ENCODE measurements around the gene CPNE5. TPM values are rescaled to one million over a fixed set of nuclear protein-coding genes. Genes with fewer than 3 reads are reported as not detected.
A peak's percentile ranks its signal among the peaks of the same experiment; 100 is the strongest.

The CPNE5 gene
- polyA plus RNA-seq, 1 of the 3 experiments (the other 2 are of a cell fraction), result 0.30 TPM

DNA sequence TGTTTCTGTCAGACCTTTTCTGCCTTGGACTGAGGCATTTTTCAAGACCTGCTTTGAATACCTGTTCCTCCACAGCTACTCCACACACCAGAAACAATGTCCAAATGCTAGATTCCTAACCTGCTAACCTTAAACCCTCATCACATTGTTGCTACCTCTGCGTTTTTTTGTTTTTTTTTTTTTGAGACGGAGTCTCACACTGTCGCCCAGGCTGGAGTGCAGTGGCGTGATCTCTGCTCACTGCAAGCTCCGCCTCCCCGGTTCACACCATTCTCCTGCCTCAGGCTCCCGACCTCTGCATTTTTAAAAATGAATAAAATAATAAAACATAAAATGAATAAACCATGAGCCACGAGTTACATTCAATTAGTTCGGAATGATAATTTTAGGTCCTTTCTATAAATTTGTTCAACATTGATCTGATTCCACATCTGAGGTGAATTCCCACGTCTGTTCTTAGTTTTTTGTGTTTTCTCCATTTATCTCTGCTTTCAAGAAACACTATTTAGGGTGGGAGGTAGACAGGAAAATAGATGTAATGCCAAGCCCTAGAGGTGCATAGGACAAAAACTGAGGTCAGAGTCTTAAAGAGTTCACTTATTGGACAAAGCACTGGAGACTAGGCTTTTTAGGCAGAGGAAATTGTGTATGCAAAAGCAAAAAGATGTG, 47.8 kb upstream of the CPNE5 start:
- Histone ChIP-seq H3K36me3 (replicated peaks in 1 of 2; ENCODE audit: control insufficient read depth in 1 of 2, insufficient read depth in 2 of 2, low read length in 1 of 2) (no peaks in the 10 kb centered on the region), H3K9ac (peak overlapping the region; percentile 87; the same call in 1 of the 2 replicates), H3K27me3 (ENCODE audit: insufficient read depth) (no peaks in the 10 kb centered on the region), H2AFZ (ENCODE audit: low read depth) (no peak overlapping the region), H3K4me2 (peak overlapping the region; percentile 87), H3K79me2 (ENCODE audit: insufficient read depth) (peaks cover 61% of the 10 kb centered on the region), H3K4me1 (ENCODE audit: control insufficient read depth in 1 of 2, insufficient read depth in 2 of 2, low read depth in 1 of 2, low read length in 1 of 2) (peaks cover 0 to 5% of the 10 kb centered on the region in 2 experiments; a peak in 1 of 4 replicates), H3K9me3 (no peaks in the 10 kb centered on the region), H3F3A (replicated peaks; ENCODE audit: insufficient read depth) (no peaks in the 10 kb centered on the region), H3K4me3 (ENCODE audit: low read depth in 2 of 2, low read length in 1 of 2) (peak overlapping the region; percentile 90 to 96), H3K27ac (ENCODE audit: low read depth in 2 of 2, low read length in 1 of 2) (no peak overlapping the region; a peak in 1 of 4 replicates), H3K9me2 (no peaks in the 10 kb centered on the region), H4K20me1 (ENCODE audit: insufficient read depth) (no peaks in the 10 kb centered on the region; the same call in 1 of the 2 replicates)
- WGBS (ENCODE audit: low lambda C conversion rate), result 34% methylated on average over 10 of the region's 10 CpGs
- no peak for DNase-seq
- TF ChIP-seq MXI1 (IDR thresholded peaks at IDR 0.05; ENCODE audit: low read depth, low read length) (no peak), CHD2 (IDR thresholded peaks at IDR 0.05; ENCODE audit: low read length, partially characterized antibody) (no peak), TAF1 (IDR thresholded peaks at IDR 0.05; ENCODE audit: borderline replicate concordance, low read depth, low read length) (no peak), POLR2AphosphoS5 (IDR thresholded peaks at IDR 0.05; ENCODE audit: low read depth, low read length) (no peak), EZH2phosphoT487 (IDR thresholded peaks at IDR 0.05; ENCODE audit: borderline replicate concordance, low read depth) (no peak), RXRA (IDR thresholded peaks at IDR 0.05; ENCODE audit: borderline replicate concordance, low read depth) (no peak), MEF2A (IDR thresholded peaks at IDR 0.05; ENCODE audit: borderline replicate concordance, low read depth) (no peak), YY1 (IDR thresholded peaks at IDR 0.05; ENCODE audit: low read depth) (no peak)
- TF ChIP-seq, protein P1, sequence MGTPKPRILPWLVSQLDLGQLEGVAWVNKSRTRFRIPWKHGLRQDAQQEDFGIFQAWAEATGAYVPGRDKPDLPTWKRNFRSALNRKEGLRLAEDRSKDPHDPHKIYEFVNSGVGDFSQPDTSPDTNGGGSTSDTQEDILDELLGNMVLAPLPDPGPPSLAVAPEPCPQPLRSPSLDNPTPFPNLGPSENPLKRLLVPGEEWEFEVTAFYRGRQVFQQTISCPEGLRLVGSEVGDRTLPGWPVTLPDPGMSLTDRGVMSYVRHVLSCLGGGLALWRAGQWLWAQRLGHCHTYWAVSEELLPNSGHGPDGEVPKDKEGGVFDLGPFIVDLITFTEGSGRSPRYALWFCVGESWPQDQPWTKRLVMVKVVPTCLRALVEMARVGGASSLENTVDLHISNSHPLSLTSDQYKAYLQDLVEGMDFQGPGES (IDR thresholded peaks at IDR 0.05; ENCODE audit: low read depth, low read length), result no peak
- TF ChIP-seq, protein P2, sequence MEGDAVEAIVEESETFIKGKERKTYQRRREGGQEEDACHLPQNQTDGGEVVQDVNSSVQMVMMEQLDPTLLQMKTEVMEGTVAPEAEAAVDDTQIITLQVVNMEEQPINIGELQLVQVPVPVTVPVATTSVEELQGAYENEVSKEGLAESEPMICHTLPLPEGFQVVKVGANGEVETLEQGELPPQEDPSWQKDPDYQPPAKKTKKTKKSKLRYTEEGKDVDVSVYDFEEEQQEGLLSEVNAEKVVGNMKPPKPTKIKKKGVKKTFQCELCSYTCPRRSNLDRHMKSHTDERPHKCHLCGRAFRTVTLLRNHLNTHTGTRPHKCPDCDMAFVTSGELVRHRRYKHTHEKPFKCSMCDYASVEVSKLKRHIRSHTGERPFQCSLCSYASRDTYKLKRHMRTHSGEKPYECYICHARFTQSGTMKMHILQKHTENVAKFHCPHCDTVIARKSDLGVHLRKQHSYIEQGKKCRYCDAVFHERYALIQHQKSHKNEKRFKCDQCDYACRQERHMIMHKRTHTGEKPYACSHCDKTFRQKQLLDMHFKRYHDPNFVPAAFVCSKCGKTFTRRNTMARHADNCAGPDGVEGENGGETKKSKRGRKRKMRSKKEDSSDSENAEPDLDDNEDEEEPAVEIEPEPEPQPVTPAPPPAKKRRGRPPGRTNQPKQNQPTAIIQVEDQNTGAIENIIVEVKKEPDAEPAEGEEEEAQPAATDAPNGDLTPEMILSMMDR (IDR thresholded peaks at IDR 0.05), result no peak
- TF ChIP-seq, protein P3, sequence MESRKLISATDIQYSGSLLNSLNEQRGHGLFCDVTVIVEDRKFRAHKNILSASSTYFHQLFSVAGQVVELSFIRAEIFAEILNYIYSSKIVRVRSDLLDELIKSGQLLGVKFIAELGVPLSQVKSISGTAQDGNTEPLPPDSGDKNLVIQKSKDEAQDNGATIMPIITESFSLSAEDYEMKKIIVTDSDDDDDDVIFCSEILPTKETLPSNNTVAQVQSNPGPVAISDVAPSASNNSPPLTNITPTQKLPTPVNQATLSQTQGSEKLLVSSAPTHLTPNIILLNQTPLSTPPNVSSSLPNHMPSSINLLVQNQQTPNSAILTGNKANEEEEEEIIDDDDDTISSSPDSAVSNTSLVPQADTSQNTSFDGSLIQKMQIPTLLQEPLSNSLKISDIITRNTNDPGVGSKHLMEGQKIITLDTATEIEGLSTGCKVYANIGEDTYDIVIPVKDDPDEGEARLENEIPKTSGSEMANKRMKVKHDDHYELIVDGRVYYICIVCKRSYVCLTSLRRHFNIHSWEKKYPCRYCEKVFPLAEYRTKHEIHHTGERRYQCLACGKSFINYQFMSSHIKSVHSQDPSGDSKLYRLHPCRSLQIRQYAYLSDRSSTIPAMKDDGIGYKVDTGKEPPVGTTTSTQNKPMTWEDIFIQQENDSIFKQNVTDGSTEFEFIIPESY (IDR thresholded peaks at IDR 0.05; ENCODE audit: borderline replicate concordance, low read depth), result no peak
- POLR2A ChIA-PET, result interaction anchor here (4.6 kb wide), 1 partner anchor 13 kb away, joined by 26 read pairs; the partner anchor contains the start of gene PPIL1
- CTCF ChIA-PET, result interaction anchor here (1.6 to 3.6 kb wide), 4 partner anchors 13 to 131 kb away, joined by 4 to 74 read pairs (median 21); partner anchors contain the start of gene PPIL1
